Mesodermal cell (in vitro differentiated cells): ENCODE results near the gene UPK2.
A peak's percentile ranks its signal among the peaks of the same experiment; 100 is the strongest.

Source experiments
- H3K27ac ChIP-seq: 2 replicates; pipeline ENCODE4 v1.7.0; 2013; ENCODE audit warnings: mild to moderate bottlenecking, low read depth, low read length, moderate library complexity; ENCODE audit not compliant: severe bottlenecking
- H3K36me3 ChIP-seq: 2 replicates; pipeline ENCODE4 v1.7.1; 2013; ENCODE audit warnings: mild to moderate bottlenecking, low read length, moderate library complexity; ENCODE audit not compliant: control insufficient read depth, insufficient read depth
- H3K4me1 ChIP-seq: one replicate; pipeline ENCODE4 v1.7.1; 2013; ENCODE audit warnings: mild to moderate bottlenecking, low read length; ENCODE audit not compliant: insufficient read depth, control insufficient read depth, poor library complexity, severe bottlenecking
- H3K4me3 ChIP-seq: 2 replicates; pipeline ENCODE4 v1.7.0; 2013; ENCODE audit warnings: low read length, control low read depth, mild to moderate bottlenecking; ENCODE audit not compliant: insufficient read depth, poor library complexity, severe bottlenecking; ENCODE audit errors: extremely low read depth
- H3K9me3 ChIP-seq: 2 replicates; pipeline ENCODE4 v1.7.1; 2013; ENCODE audit warnings: mild to moderate bottlenecking, low read length, moderate library complexity; ENCODE audit not compliant: control insufficient read depth
- WGBS, 2 experiments: methylation state at CpG; one replicate each; pipeline ENCODE4 v1.1.5; 2013; ENCODE audit warnings: missing lambda C conversion rate in 2 of 2; ENCODE audit not compliant: insufficient coverage in 2 of 2; 5-methylcytosine and 5-hydroxymethylcytosine counted together

The UPK2 gene

GRCh38 chr11:118998388-118998717, 42.3 kb downstream of the UPK2 start:
- H3K4me3 ChIP-seq = peak overlapping the region; percentile 96
- 0 to 1% methylated on average over 16 to 18 of the region's 19 CpGs for WGBS, 2 experiments
- no peaks in the 10 kb centered on the region for H3K9me3 ChIP-seq
- H3K36me3 ChIP-seq = peaks cover 53% of the 10 kb centered on the region
- H3K4me1 ChIP-seq = peaks cover 12% of the 10 kb centered on the region
- peak overlapping the region; percentile 94 for H3K27ac ChIP-seq

GRCh38 chr11:118998822-118999221, 42.7 kb downstream of the UPK2 start:
- Histone ChIP-seq H3K4me1 (peaks cover 12% of the 10 kb centered on the region), H3K9me3 (no peaks in the 10 kb centered on the region), H3K4me3 (peak overlapping the region; percentile 96), H3K27ac (peak overlapping the region; percentile 94), H3K36me3 (peaks cover 58% of the 10 kb centered on the region)
- whole genome bisulfite sequencing, 2 experiments = 23 to 34% methylated on average over 4 of the region's 6 CpGs

GRCh38 chr11:119000906-119001305, 44.8 kb downstream of the UPK2 start:
- Histone ChIP-seq H3K9me3 (no peaks in the 10 kb centered on the region), H3K4me1 (peaks cover 12% of the 10 kb centered on the region), H3K4me3 (no peak overlapping the region), H3K36me3 (peaks cover 69% of the 10 kb centered on the region), H3K27ac (no peak overlapping the region)
- whole genome bisulfite sequencing, 2 experiments = 100% methylated on average over 1 of the region's 1 CpG; no CpG with 5 or more reads in 1 of the 2 experiments

- 82 to 83% methylated on average over 1 of the region's 4 CpGs for WGBS, 2 experiments
- Histone ChIP-seq H3K36me3 (peaks cover 82% of the 10 kb centered on the region), H3K4me3 (no peak overlapping the region), H3K27ac (no peak overlapping the region), H3K9me3 (no peaks in the 10 kb centered on the region), H3K4me1 (no peaks in the 10 kb centered on the region)
Measured at GRCh38 chr11:119006656-119007055, 50.6 kb downstream of the UPK2 start.
